MM.1S (cell line): ENCODE results near the gene POC1A.

Experiments
- CTCF ChIP-seq: fragments of 300-600 bp; sonication (generic); IDR thresholded peaks from 2 replicates; pipeline ENCODE4 v1.5.1; 2016; ENCODE audit warnings: antibody characterized with exemption, low read length, mixed read lengths
- EZH2phosphoT487 ChIP-seq: fragments of 300-600 bp; sonication (generic); IDR thresholded peaks from 2 replicates; pipeline ENCODE4 v1.6.1; 2018; ENCODE audit warnings: antibody characterized with exemption, low read length

GRCh38 chr3:52141751-52142150 lies 12.5 kb downstream of the POC1A start:
- TF ChIP-seq CTCF (no peak), EZH2phosphoT487 (no peak)
